RWPE2 (cell line): ENCODE results near the gene MALT1.

Experiments used
- ATAC-seq: fragments of 200-7000 bp; cut with Tn5 transposase; 3 replicates; pipeline ENCODE4 v1.9.1; 2021; ENCODE audit warnings: low read depth
- DNase-seq: peaks from one replicate; pipeline ENCODE4 v3.0.0-alpha.2; 2020; ENCODE audit warnings: low spot score
- H3K27ac ChIP-seq: fragments of 450-650 bp; 2 replicates; pipeline ENCODE4 v1.5.1; 2017; ENCODE audit warnings: mild to moderate bottlenecking; ENCODE audit not compliant: poor library complexity, severe bottlenecking
- H3K27me3 ChIP-seq: fragments of 250-450 bp; sonication (Bioruptor Pico); 2 replicates; pipeline ENCODE4 v1.5.1; 2021; ENCODE audit warnings: mild to moderate bottlenecking, moderate library complexity; ENCODE audit not compliant: insufficient read depth, poor library complexity, severe bottlenecking
- H3K36me3 ChIP-seq: fragments of 250-450 bp; sonication (Bioruptor Pico); 2 replicates; pipeline ENCODE4 v1.5.1; 2020; ENCODE audit warnings: low read depth, mild to moderate bottlenecking, moderate library complexity
- H3K4me1 ChIP-seq: fragments of 250-450 bp; sonication (Bioruptor Pico); 2 replicates; pipeline ENCODE4 v1.5.1; 2021; ENCODE audit warnings: mild to moderate bottlenecking, moderate library complexity; ENCODE audit not compliant: insufficient read depth, poor library complexity, severe bottlenecking
- H3K4me3 ChIP-seq: fragments of 250-450 bp; sonication (Bioruptor Pico); 2 replicates; pipeline ENCODE4 v1.5.1; 2021; ENCODE audit warnings: mild to moderate bottlenecking, moderate library complexity; ENCODE audit not compliant: severe bottlenecking
- H3K9me3 ChIP-seq: fragments of 250-450 bp; sonication (Bioruptor Pico); 2 replicates; pipeline ENCODE4 v1.5.1; 2021; ENCODE audit warnings: mild to moderate bottlenecking, moderate library complexity; ENCODE audit not compliant: severe bottlenecking
- CTCF ChIP-seq: fragments of 450-650 bp; IDR thresholded peaks from one replicate; pipeline ENCODE4 v1.5.1; 2017; ENCODE audit warnings: mild to moderate bottlenecking, moderate library complexity; ENCODE audit not compliant: poor library complexity, severe bottlenecking

Gene MALT1

DNA sequence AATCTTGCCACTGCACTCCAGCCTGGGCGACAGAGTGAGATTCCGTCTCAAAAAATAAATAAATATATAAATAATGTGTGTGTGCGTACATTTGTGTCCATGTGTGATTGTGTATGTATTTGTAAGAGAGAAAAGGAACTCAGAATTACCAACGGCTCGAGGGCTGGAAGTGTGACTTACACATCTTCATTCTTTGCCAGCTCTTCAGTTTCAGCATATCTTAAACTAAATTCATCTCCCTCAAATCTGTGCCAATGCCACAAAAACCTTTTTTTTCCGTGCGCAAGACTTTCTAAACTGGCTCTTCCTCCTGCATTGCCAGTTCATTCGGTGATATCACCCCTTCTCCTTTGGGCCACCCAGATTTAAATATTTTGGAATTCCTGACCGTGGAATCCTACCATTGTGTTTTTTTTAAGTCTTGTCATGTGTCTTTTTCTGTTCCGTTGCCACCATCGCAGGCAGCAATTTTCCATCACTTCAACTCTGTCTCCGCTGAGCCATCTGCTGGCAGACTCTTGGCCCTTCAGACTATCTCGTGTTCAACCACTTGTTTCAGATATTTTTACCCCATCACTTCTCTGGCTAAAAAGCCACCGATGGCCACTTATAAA, 116.4 kb downstream of the MALT1 start:
- H3K9me3 ChIP-seq: no peaks in the 10 kb centered on the region
- no peaks in the 10 kb centered on the region for H3K36me3 ChIP-seq
- peak overlapping the region; percentile 98 for H3K27ac ChIP-seq
- DNase-seq: no peak
- no peak overlapping the region for H3K4me3 ChIP-seq
- no peak for TF ChIP-seq CTCF
- H3K4me1 ChIP-seq: peaks cover 51% of the 10 kb centered on the region
- H3K27me3 ChIP-seq: no peaks in the 10 kb centered on the region
- ATAC-seq: no peak

- peak overlapping the region; percentile 98 for H3K27ac ChIP-seq
Observed at GRCh38 chr18:58788470-58788869, 117.2 kb downstream of the MALT1 start.

GRCh38 chr18:58788971-58789875, 118.0 kb downstream of the MALT1 start:
- Histone ChIP-seq H3K4me1 (peaks cover 50% of the 10 kb centered on the region), H3K9me3 (no peaks in the 10 kb centered on the region), H3K27ac (peak overlapping the region; percentile 98), H3K27me3 (no peaks in the 10 kb centered on the region), H3K36me3 (no peaks in the 10 kb centered on the region), H3K4me3 (no peak overlapping the region)
- ATAC-seq (no peak; the same call in 2 of the 3 replicates), DNase-seq (no peak)
- TF ChIP-seq CTCF: no peak

More at GRCh38 chr18:58788470-58788869, 117.2 kb downstream of the MALT1 start:
- Histone ChIP-seq H3K9me3 (no peaks in the 10 kb centered on the region), H3K4me1 (peaks cover 51% of the 10 kb centered on the region), H3K4me3 (no peak overlapping the region), H3K36me3 (no peaks in the 10 kb centered on the region), H3K27me3 (no peaks in the 10 kb centered on the region)
- TF ChIP-seq CTCF: no peak
- DNase-seq: no peak
- ATAC-seq: no peak

DNA sequence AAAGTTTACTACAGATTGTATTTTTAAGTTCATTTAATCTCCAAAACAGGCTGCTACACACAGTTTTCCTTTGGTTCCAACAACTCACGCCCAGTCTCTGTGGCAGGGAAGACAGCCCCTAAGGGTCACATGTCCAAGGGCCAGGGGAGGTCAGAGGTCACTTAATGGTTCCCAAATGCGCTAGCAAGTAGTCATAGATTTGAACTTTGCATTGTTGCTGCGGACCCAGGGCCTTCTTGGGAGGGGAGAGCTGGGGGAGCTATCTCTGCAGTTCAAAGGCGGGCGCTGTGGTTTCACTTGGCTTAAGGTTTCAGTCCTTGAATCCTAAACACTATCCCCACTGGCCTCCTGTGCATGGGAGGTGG, 118.6 kb downstream of the MALT1 start:
- H3K27ac ChIP-seq: peak overlapping the region; percentile 98
- H3K36me3 ChIP-seq: no peaks in the 10 kb centered on the region
- H3K4me1 ChIP-seq: peaks cover 43% of the 10 kb centered on the region
- ATAC-seq (no peak), DNase-seq (no peak)
- no peak overlapping the region for H3K4me3 ChIP-seq
- no peaks in the 10 kb centered on the region for H3K27me3 ChIP-seq
- no peak for TF ChIP-seq CTCF
- H3K9me3 ChIP-seq: no peaks in the 10 kb centered on the region
